HEK293 (cell line): ENCODE results near the gene HPD.

ENCODE experiments used
- CTCF ChIA-PET: fragments of 350-600 bp; formaldehyde crosslinking; extraction: SDS; loops from one replicate; lab custom pipeline; 2021; ENCODE audit warnings: antibody characterized with exemption; lab: Yijun Ruan, JAX
- POLR2A ChIA-PET: fragments of 300-600 bp; formaldehyde crosslinking; extraction: SDS; loops from one replicate; lab custom pipeline; 2020; ENCODE audit warnings: antibody characterized with exemption, inconsistent platforms; lab: Yijun Ruan, JAX
- H3K27ac ChIP-seq: fragments of 200-500 bp; sonication (Bioruptor generic); 2 replicates; pipeline ENCODE4 v1.5.1; 2014; ENCODE audit warnings: low read depth, low read length, control low read depth, inconsistent platforms; ENCODE audit errors: extremely low read depth
- H3K36me3 ChIP-seq, 2 experiments: fragments of 200-500 bp in 1 of 2; sonication (Bioruptor generic) in 1 of 2; 1 replicate in 1 of 2; 2 replicates in 1 of 2; pipeline ENCODE4 v1.5.1; 2014 to 2017; ENCODE audit warnings: inconsistent platforms in 2 of 2, low read length in 2 of 2; ENCODE audit not compliant: control insufficient read depth in 2 of 2, insufficient read depth in 1 of 2
- H3K4me1 ChIP-seq: fragments of 200-500 bp; sonication (Bioruptor generic); 2 replicates; pipeline ENCODE4 v1.5.1; 2014; ENCODE audit warnings: mild to moderate bottlenecking, low read length, inconsistent platforms; ENCODE audit not compliant: control insufficient read depth, insufficient read depth
- H3K4me3 ChIP-seq: 2 replicates; pipeline ENCODE4 v1.5.1; 2011; ENCODE audit warnings: low read depth, mild to moderate bottlenecking, control low read depth, low read length, moderate library complexity
- H3K9me3 ChIP-seq: fragments of 200-500 bp; sonication (Bioruptor generic); 2 replicates; pipeline ENCODE4 v1.5.1; 2014; ENCODE audit warnings: low read depth, low read length, inconsistent platforms; ENCODE audit not compliant: control insufficient read depth, insufficient read depth
- KLF9 ChIP-seq: fragments of 450-650 bp; formaldehyde crosslinking; IDR thresholded peaks from 2 replicates; pipeline ENCODE4 v1.5.1; 2016; ENCODE audit warnings: missing biosample characterization, missing genetic modification characterization, low read depth
- OSR2 ChIP-seq: fragments of 450-650 bp; formaldehyde crosslinking; IDR thresholded peaks from 2 replicates; pipeline ENCODE4 v1.5.1; 2016; ENCODE audit warnings: missing biosample characterization, missing genetic modification characterization
- PRDM1 ChIP-seq: fragments of 450-650 bp; formaldehyde crosslinking; IDR thresholded peaks from 2 replicates; pipeline ENCODE4; 2016; ENCODE audit warnings: missing biosample characterization, missing genetic modification characterization
- WT1 ChIP-seq: fragments of 450-650 bp; formaldehyde crosslinking; IDR thresholded peaks from 2 replicates; pipeline ENCODE4 v1.5.1; 2016; ENCODE audit warnings: missing biosample characterization, missing genetic modification characterization
- YY1 ChIP-seq: fragments of 450-650 bp; formaldehyde crosslinking; IDR thresholded peaks from 2 replicates; pipeline ENCODE4 v1.5.1; 2018; ENCODE audit warnings: missing biosample characterization, missing genetic modification characterization
- ZBTB21 ChIP-seq: fragments of 450-650 bp; formaldehyde crosslinking; IDR thresholded peaks from 2 replicates; pipeline ENCODE4 v1.5.1; 2017; ENCODE audit warnings: missing biosample characterization, missing genetic modification characterization
- ZBTB48 ChIP-seq: fragments of 450-650 bp; formaldehyde crosslinking; IDR thresholded peaks from 2 replicates; pipeline ENCODE4 v1.5.1; 2016; ENCODE audit warnings: missing biosample characterization, missing genetic modification characterization
- ZBTB7A ChIP-seq: fragments of 450-650 bp; formaldehyde crosslinking; IDR thresholded peaks from 2 replicates; pipeline ENCODE4 v1.5.1; 2016; ENCODE audit warnings: low read depth, missing biosample characterization, missing genetic modification characterization
- ZEB2 ChIP-seq: fragments of 450-650 bp; formaldehyde crosslinking; IDR thresholded peaks from 2 replicates; pipeline ENCODE4 v1.5.1; 2016; ENCODE audit warnings: missing biosample characterization, missing genetic modification characterization
- ZNF112 ChIP-seq: fragments of 450-650 bp; formaldehyde crosslinking; IDR thresholded peaks from 2 replicates; pipeline ENCODE4 v1.5.0; 2017; ENCODE audit warnings: missing biosample characterization, missing genetic modification characterization
- ZNF184 ChIP-seq: fragments of 450-650 bp; IDR thresholded peaks from 2 replicates; pipeline ENCODE4 v1.5.1; 2018; ENCODE audit warnings: missing biosample characterization, mild to moderate bottlenecking, missing genetic modification characterization
- ZNF24 ChIP-seq: fragments of 450-650 bp; formaldehyde crosslinking; IDR thresholded peaks from 2 replicates; pipeline ENCODE4 v1.5.1; 2016; ENCODE audit warnings: missing biosample characterization, missing genetic modification characterization
- ZNF335 ChIP-seq: fragments of 450-650 bp; formaldehyde crosslinking; conservative IDR thresholded peaks from 2 replicates; pipeline ENCODE4 v1.5.1; 2016; ENCODE audit warnings: missing biosample characterization, missing genetic modification characterization
- ZNF394 ChIP-seq: fragments of 450-650 bp; formaldehyde crosslinking; IDR thresholded peaks from 2 replicates; pipeline ENCODE4 v1.5.1; 2016; ENCODE audit warnings: missing biosample characterization, missing genetic modification characterization, mild to moderate bottlenecking, moderate library complexity, borderline replicate concordance
- ZNF610 ChIP-seq: fragments of 450-650 bp; formaldehyde crosslinking; IDR thresholded peaks from 2 replicates; pipeline ENCODE4 v1.5.1; 2016; ENCODE audit warnings: missing biosample characterization, missing genetic modification characterization, borderline replicate concordance
- TF ChIP-seq, protein P1 (sequence below): fragments of 450-650 bp; IDR thresholded peaks from 2 replicates; pipeline ENCODE4 v1.5.1; 2018; ENCODE audit warnings: missing biosample characterization, missing genetic modification characterization
- TF ChIP-seq, protein P2 (sequence below): fragments of 450-650 bp; formaldehyde crosslinking; IDR thresholded peaks from 2 replicates; pipeline ENCODE4 v1.5.1; 2016; ENCODE audit warnings: missing biosample characterization, missing genetic modification characterization
- TF ChIP-seq, protein P3 (sequence below): fragments of 450-650 bp; formaldehyde crosslinking; IDR thresholded peaks from 2 replicates; pipeline ENCODE4 v1.5.1; 2016; ENCODE audit warnings: missing biosample characterization, missing genetic modification characterization
- TF ChIP-seq, protein P4 (sequence below): fragments of 450-650 bp; formaldehyde crosslinking; IDR thresholded peaks from 2 replicates; pipeline ENCODE4 v1.5.1; 2016; ENCODE audit warnings: missing biosample characterization, missing genetic modification characterization
- TF ChIP-seq, protein P5 (sequence below): fragments of 450-650 bp; formaldehyde crosslinking; IDR thresholded peaks from 2 replicates; pipeline ENCODE4 v1.5.1; 2017; ENCODE audit warnings: missing biosample characterization, missing genetic modification characterization
- TF ChIP-seq, protein P6 (sequence below): fragments of 450-650 bp; formaldehyde crosslinking; IDR thresholded peaks from 2 replicates; pipeline ENCODE4 v1.5.1; 2016; ENCODE audit warnings: missing biosample characterization, missing genetic modification characterization
- TF ChIP-seq, protein P7 (sequence below): fragments of 450-650 bp; formaldehyde crosslinking; IDR thresholded peaks from 2 replicates; pipeline ENCODE4 v1.5.1; 2016; ENCODE audit warnings: missing biosample characterization, missing genetic modification characterization

The HPD gene

DNA sequence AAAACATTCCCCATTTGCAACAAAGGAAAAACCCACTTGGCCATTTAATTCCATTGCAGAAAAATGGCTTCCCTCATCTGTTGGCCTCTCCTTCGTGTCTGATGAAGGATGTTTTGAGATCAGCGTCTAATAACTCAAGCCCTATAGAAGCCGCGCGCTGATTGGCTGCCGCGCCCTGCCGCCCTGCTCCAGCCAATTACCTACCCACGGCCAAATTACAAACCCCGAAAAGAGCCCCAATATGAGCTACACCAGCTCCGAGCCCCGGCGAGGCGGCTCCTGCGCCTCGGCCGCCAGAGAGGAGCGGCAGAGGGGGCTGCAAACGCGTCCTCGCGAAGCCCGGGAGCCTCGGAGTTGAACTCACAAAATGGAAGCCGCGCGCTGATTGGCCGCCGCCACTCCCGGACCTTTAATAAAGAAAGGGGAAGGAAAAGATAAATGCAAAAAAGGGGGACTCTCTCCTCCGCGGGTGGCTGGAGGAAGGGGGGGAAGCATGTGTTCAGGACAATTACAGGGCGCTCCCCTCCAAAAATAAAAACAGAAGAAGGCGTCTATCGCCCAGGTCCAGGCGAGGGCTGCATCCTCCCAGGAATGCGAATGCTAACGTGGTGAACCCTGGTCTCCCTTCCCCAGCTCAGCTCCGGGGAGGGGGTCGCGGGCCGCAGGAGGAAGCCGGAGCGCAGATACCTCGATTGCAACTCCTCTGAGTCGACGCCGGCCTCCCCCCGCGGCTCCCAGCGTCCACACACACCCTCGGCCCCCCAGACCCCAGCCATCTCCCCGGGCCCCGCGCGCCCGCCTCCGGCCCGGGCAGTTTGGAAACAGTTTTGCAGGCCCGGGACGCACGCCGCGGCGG, 55.6 kb downstream of the HPD start:
- peaks cover 18% of the 10 kb centered on the region for H3K4me1 ChIP-seq
- H3K4me3 ChIP-seq = peak overlapping the region; percentile 71
- CTCF ChIA-PET = interaction anchor here (0.6 to 15.1 kb wide), 8 partner anchors 8 to 308 kb away, joined by 3 to 393 read pairs (median 4); partner anchors contain the start of gene RHOF
- H3K9me3 ChIP-seq = no peaks in the 10 kb centered on the region
- POLR2A ChIA-PET = interaction anchor here (0.6 to 2.1 kb wide), 12 partner anchors 8 to 347 kb away, joined by 3 to 18 read pairs (median 4); partner anchors contain the start of genes RHOF and TMEM120B
- H3K36me3 ChIP-seq = peaks cover 0 to 21% of the 10 kb centered on the region in 2 experiments; a peak in 1 of 3 replicates
- H3K27ac ChIP-seq = peak overlapping the region; percentile 100
- TF ChIP-seq ZNF112 = no peak
- TF ChIP-seq OSR2 (tag by site-specific recombination) = no peak
- peak; percentile 63 for TF ChIP-seq ZBTB7A (tag by site-specific recombination)
- TF ChIP-seq, protein P1, sequence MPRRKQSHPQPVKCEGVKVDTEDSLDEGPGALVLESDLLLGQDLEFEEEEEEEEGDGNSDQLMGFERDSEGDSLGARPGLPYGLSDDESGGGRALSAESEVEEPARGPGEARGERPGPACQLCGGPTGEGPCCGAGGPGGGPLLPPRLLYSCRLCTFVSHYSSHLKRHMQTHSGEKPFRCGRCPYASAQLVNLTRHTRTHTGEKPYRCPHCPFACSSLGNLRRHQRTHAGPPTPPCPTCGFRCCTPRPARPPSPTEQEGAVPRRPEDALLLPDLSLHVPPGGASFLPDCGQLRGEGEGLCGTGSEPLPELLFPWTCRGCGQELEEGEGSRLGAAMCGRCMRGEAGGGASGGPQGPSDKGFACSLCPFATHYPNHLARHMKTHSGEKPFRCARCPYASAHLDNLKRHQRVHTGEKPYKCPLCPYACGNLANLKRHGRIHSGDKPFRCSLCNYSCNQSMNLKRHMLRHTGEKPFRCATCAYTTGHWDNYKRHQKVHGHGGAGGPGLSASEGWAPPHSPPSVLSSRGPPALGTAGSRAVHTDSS (tag by site-specific recombination) = 0 out of 2 replicates have a peak, but pooled peaks have one; percentile 32
- TF ChIP-seq ZEB2 = peak; percentile 88
- peak; percentile 76 for TF ChIP-seq PRDM1 (tag by site-specific recombination)
- TF ChIP-seq, protein P2, sequence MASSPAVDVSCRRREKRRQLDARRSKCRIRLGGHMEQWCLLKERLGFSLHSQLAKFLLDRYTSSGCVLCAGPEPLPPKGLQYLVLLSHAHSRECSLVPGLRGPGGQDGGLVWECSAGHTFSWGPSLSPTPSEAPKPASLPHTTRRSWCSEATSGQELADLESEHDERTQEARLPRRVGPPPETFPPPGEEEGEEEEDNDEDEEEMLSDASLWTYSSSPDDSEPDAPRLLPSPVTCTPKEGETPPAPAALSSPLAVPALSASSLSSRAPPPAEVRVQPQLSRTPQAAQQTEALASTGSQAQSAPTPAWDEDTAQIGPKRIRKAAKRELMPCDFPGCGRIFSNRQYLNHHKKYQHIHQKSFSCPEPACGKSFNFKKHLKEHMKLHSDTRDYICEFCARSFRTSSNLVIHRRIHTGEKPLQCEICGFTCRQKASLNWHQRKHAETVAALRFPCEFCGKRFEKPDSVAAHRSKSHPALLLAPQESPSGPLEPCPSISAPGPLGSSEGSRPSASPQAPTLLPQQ = 0 out of 2 replicates have a peak, but pooled peaks have one; percentile 25
- peak; percentile 65 for TF ChIP-seq WT1 (tag by site-specific recombination)
- TF ChIP-seq ZNF24 = peak; percentile 35; the same call in 1 of the 2 replicates
- TF ChIP-seq ZNF394 = no peak; the same call in 1 of the 2 replicates
- no peak for TF ChIP-seq ZNF184
- TF ChIP-seq, protein P3, sequence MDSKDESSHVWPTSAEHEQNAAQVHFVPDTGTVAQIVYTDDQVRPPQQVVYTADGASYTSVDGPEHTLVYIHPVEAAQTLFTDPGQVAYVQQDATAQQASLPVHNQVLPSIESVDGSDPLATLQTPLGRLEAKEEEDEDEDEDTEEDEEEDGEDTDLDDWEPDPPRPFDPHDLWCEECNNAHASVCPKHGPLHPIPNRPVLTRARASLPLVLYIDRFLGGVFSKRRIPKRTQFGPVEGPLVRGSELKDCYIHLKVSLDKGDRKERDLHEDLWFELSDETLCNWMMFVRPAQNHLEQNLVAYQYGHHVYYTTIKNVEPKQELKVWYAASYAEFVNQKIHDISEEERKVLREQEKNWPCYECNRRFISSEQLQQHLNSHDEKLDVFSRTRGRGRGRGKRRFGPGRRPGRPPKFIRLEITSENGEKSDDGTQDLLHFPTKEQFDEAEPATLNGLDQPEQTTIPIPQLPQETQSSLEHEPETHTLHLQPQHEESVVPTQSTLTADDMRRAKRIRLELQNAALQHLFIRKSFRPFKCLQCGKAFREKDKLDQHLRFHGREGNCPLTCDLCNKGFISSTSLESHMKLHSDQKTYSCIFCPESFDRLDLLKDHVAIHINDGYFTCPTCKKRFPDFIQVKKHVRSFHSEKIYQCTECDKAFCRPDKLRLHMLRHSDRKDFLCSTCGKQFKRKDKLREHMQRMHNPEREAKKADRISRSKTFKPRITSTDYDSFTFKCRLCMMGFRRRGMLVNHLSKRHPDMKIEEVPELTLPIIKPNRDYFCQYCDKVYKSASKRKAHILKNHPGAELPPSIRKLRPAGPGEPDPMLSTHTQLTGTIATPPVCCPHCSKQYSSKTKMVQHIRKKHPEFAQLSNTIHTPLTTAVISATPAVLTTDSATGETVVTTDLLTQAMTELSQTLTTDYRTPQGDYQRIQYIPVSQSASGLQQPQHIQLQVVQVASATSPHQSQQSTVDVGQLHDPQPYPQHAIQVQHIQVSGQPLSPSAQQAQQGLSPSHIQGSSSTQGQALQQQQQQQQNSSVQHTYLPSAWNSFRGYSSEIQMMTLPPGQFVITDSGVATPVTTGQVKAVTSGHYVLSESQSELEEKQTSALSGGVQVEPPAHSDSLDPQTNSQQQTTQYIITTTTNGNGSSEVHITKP (tag by site-specific recombination) = peak; percentile 98
- peak; percentile 91 for TF ChIP-seq YY1 (tag by site-specific recombination)
- peak; percentile 0; the same call in 1 of the 2 replicates for TF ChIP-seq ZBTB21 (tag by site-specific recombination)
- TF ChIP-seq, protein P4, sequence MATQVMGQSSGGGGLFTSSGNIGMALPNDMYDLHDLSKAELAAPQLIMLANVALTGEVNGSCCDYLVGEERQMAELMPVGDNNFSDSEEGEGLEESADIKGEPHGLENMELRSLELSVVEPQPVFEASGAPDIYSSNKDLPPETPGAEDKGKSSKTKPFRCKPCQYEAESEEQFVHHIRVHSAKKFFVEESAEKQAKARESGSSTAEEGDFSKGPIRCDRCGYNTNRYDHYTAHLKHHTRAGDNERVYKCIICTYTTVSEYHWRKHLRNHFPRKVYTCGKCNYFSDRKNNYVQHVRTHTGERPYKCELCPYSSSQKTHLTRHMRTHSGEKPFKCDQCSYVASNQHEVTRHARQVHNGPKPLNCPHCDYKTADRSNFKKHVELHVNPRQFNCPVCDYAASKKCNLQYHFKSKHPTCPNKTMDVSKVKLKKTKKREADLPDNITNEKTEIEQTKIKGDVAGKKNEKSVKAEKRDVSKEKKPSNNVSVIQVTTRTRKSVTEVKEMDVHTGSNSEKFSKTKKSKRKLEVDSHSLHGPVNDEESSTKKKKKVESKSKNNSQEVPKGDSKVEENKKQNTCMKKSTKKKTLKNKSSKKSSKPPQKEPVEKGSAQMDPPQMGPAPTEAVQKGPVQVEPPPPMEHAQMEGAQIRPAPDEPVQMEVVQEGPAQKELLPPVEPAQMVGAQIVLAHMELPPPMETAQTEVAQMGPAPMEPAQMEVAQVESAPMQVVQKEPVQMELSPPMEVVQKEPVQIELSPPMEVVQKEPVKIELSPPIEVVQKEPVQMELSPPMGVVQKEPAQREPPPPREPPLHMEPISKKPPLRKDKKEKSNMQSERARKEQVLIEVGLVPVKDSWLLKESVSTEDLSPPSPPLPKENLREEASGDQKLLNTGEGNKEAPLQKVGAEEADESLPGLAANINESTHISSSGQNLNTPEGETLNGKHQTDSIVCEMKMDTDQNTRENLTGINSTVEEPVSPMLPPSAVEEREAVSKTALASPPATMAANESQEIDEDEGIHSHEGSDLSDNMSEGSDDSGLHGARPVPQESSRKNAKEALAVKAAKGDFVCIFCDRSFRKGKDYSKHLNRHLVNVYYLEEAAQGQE (tag by site-specific recombination) = peak; percentile 22; the same call in 1 of the 2 replicates
- TF ChIP-seq, protein P5, sequence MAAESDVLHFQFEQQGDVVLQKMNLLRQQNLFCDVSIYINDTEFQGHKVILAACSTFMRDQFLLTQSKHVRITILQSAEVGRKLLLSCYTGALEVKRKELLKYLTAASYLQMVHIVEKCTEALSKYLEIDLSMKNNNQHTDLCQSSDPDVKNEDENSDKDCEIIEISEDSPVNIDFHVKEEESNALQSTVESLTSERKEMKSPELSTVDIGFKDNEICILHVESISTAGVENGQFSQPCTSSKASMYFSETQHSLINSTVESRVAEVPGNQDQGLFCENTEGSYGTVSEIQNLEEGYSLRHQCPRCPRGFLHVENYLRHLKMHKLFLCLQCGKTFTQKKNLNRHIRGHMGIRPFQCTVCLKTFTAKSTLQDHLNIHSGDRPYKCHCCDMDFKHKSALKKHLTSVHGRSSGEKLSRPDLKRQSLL (tag by site-specific recombination) = peak; percentile 88
- TF ChIP-seq ZNF610 (tag by site-specific recombination) = peak; percentile 90; the same call in 1 of the 2 replicates
- 0 out of 2 replicates have a peak, but pooled peaks have one; percentile 12 for TF ChIP-seq KLF9 (tag by site-specific recombination)
- TF ChIP-seq, protein P6, sequence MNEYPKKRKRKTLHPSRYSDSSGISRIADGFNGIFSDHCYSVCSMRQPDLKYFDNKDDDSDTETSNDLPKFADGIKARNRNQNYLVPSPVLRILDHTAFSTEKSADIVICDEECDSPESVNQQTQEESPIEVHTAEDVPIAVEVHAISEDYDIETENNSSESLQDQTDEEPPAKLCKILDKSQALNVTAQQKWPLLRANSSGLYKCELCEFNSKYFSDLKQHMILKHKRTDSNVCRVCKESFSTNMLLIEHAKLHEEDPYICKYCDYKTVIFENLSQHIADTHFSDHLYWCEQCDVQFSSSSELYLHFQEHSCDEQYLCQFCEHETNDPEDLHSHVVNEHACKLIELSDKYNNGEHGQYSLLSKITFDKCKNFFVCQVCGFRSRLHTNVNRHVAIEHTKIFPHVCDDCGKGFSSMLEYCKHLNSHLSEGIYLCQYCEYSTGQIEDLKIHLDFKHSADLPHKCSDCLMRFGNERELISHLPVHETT (tag by site-specific recombination) = no peak
- TF ChIP-seq, protein P7, sequence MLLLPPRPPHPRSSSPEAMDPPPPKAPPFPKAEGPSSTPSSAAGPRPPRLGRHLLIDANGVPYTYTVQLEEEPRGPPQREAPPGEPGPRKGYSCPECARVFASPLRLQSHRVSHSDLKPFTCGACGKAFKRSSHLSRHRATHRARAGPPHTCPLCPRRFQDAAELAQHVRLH = 0 out of 2 replicates have a peak, but pooled peaks have one; percentile 29
- TF ChIP-seq ZNF335 = peak; percentile 75
- TF ChIP-seq ZBTB48 (tag by site-specific recombination) = 0 out of 2 replicates have a peak, but pooled peaks have one; percentile 19
